ENCODE results near the gene ZBTB44.
"Not testable (repeated sequence)": the region's sequence is repeated elsewhere in the genome, so short reads cannot be mapped to it uniquely, and the experiment has no call there.

ZBTB44 gene

DNA sequence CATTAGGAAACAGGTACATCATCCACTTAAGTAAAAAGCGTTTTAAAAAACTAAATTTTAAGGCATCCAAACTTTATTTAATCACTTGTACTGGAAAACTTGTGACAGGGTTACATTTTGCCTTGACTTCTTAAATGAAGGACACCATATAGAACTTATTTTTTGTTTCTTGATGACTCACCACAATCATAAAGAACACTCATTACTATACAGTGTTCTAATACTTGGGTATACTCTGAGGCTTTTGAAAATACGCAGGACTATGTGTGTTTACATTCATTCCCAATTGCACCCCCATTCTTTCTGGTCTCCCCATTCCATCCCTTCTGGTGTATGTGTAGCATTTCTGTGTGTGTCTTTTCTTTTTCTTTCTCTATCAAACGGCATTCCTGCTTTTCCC, 69.9 kb downstream of the ZBTB44 start:
- DNase-seq (ENCODE audit: insufficient read length, low spot score) (no peak), FAIRE-seq (no peak)
- TF ChIP-seq TAF1 (IDR thresholded peaks at IDR 0.05; ENCODE audit: low read depth, low read length) (no peak), POU2F2 (IDR thresholded peaks at IDR 0.05; ENCODE audit: low read depth, low read length) (no peak)

GRCh38 chr11:130243816-130244215, 70.9 kb downstream of the ZBTB44 start:
- TF ChIP-seq TAF1 (IDR thresholded peaks at IDR 0.05; ENCODE audit: low read depth, low read length): no peak
- TF ChIP-seq POLR2AphosphoS5 (IDR thresholded peaks at IDR 0.05; ENCODE audit: low read depth, low read length): no peak
- no peak for TF ChIP-seq PAX5 (IDR thresholded peaks at IDR 0.05; ENCODE audit: insufficient read depth, low read length, severe bottlenecking)
- no peak for TF ChIP-seq POU2F2 (IDR thresholded peaks at IDR 0.05; ENCODE audit: low read depth, low read length)
- TF ChIP-seq POLR2A (IDR thresholded peaks at IDR 0.05; ENCODE audit: low read depth, low read length): no peak
- TF ChIP-seq SPI1 (IDR thresholded peaks at IDR 0.05; ENCODE audit: low read depth, low read length): no peak
- peak; percentile 72 for FAIRE-seq

DNA sequence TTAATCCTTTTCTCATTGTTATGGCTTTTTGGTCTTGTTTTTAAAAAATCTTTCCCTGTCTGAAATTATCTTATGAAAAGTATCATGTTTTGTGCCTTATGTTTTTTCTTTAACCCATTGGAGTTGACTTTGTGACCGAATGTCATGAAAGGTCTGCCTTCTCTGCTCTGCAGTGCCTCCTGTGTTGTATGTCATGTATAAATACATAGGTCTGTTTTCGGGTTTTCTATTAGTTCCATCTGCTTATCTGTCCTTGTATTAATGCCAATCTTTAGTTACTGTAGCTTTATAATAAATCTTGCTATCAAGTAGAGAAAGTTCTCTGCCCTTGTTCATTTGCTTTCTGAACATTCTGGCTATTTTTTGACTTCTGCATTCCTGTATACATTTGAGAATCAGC, 73.0 kb downstream of the ZBTB44 start:
- TF ChIP-seq SPI1 (IDR thresholded peaks at IDR 0.05; ENCODE audit: low read depth, low read length) (no peak), POLR2A (IDR thresholded peaks at IDR 0.05; ENCODE audit: low read depth, low read length) (no peak), POU2F2 (IDR thresholded peaks at IDR 0.05; ENCODE audit: low read depth, low read length) (no peak), POLR2AphosphoS5 (IDR thresholded peaks at IDR 0.05; ENCODE audit: low read depth, low read length) (no peak), TAF1 (IDR thresholded peaks at IDR 0.05; ENCODE audit: low read depth, low read length) (no peak), PAX5 (IDR thresholded peaks at IDR 0.05; ENCODE audit: insufficient read depth, low read length, severe bottlenecking) (no peak)
- DNase-seq (ENCODE audit: insufficient read length, low spot score) (no peak), FAIRE-seq (no peak)

More at GRCh38 chr11:130243816-130244215, 70.9 kb downstream of the ZBTB44 start:
- no peak for DNase-seq (ENCODE audit: insufficient read length, low spot score)

- TF ChIP-seq SPI1 (IDR thresholded peaks at IDR 0.05; ENCODE audit: low read depth, low read length): peak; percentile 46
- TF ChIP-seq POLR2AphosphoS5 (IDR thresholded peaks at IDR 0.05; ENCODE audit: low read depth, low read length): no peak
- no peak for TF ChIP-seq PAX5 (IDR thresholded peaks at IDR 0.05; ENCODE audit: insufficient read depth, low read length, severe bottlenecking)
- FAIRE-seq (peak; percentile 54), DNase-seq (ENCODE audit: insufficient read length, low spot score) (no peak)
Measured at GRCh38 chr11:130237282-130238006, 77.3 kb downstream of the ZBTB44 start.

DNA sequence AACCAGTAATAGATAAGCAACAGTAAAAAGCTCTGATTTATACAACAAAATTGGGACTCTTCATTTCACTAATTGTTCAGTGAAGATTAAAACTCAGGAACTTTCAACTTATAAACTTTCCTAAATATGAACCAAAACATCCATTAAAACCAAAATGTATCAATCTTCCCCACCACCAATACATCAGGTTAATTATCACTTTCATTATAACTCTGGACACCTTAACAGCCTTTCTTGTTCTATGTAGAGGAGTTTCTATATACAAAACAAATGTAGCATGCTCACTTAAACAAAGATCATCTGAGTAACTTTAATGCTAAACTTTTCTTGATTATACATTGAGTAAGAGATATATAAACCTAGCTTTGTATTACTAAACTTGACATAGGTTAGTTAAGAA, 80.4 kb downstream of the ZBTB44 start:
- no peak for TF ChIP-seq SPI1 (IDR thresholded peaks at IDR 0.05; ENCODE audit: low read depth, low read length)
- no peak for TF ChIP-seq POLR2AphosphoS5 (IDR thresholded peaks at IDR 0.05; ENCODE audit: low read depth, low read length)
- no peak for TF ChIP-seq TAF1 (IDR thresholded peaks at IDR 0.05; ENCODE audit: low read depth, low read length)
- TF ChIP-seq POLR2A (IDR thresholded peaks at IDR 0.05; ENCODE audit: low read depth, low read length): no peak
- FAIRE-seq (peak; percentile 5), DNase-seq (ENCODE audit: insufficient read length, low spot score) (no peak)

DNA sequence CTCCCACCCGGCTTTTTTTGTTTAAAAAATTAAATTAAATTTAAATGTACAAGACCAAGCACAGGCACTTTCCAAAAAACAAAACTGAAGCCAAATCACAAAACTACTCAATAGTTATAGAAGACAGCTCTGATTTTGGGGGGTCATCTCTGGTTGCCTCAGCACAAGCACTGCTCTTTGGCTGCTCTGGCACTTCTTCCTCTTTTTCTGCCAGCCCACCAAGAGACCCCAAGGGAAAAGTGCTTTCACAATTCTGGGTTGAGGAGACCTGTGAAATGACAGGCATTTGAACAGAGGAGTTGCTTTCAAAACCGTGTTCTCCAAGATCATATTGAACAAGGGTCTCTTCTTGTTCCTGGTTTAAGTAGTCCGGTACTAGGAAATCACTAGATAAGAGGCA, 80.8 kb downstream of the ZBTB44 start:
- FAIRE-seq; DNase-seq (ENCODE audit: insufficient read length, low spot score): not testable (repeated sequence)

DNA sequence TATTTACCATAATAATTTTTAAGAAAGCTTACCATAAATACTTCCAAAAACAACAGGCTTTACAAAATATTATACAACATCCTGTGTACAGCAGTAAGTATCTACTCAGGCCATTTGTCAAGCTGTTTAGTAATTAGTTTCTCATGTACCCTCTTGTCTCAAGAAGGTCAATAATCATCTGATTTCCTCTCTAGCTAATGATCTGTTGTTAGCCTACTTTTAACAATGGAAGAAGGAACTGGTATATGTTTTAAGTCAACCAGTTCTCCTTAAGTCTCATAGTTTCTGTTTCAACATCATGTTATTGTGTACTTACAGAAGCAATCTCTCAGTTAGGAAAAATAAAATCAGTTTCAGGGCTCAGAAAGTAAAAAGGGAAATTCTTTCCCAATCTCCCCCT, 81.2 kb downstream of the ZBTB44 start:
- not testable (repeated sequence) for DNase-seq (ENCODE audit: insufficient read length, low spot score)
- peak; percentile 64 for FAIRE-seq

- FAIRE-seq (peak; percentile 58), DNase-seq (ENCODE audit: insufficient read length, low spot score) (no peak)
- TF ChIP-seq SPI1 (IDR thresholded peaks at IDR 0.05; ENCODE audit: low read depth, low read length) (no peak), POLR2AphosphoS5 (IDR thresholded peaks at IDR 0.05; ENCODE audit: low read depth, low read length) (no peak), TAF1 (IDR thresholded peaks at IDR 0.05; ENCODE audit: low read depth, low read length) (no peak), POU2F2 (IDR thresholded peaks at IDR 0.05; ENCODE audit: low read depth, low read length) (no peak), POLR2A (IDR thresholded peaks at IDR 0.05; ENCODE audit: low read depth, low read length) (no peak), PAX5 (IDR thresholded peaks at IDR 0.05; ENCODE audit: insufficient read depth, low read length, severe bottlenecking) (no peak)
Measured at GRCh38 chr11:130227373-130227772, 87.3 kb downstream of the ZBTB44 start.

DNA sequence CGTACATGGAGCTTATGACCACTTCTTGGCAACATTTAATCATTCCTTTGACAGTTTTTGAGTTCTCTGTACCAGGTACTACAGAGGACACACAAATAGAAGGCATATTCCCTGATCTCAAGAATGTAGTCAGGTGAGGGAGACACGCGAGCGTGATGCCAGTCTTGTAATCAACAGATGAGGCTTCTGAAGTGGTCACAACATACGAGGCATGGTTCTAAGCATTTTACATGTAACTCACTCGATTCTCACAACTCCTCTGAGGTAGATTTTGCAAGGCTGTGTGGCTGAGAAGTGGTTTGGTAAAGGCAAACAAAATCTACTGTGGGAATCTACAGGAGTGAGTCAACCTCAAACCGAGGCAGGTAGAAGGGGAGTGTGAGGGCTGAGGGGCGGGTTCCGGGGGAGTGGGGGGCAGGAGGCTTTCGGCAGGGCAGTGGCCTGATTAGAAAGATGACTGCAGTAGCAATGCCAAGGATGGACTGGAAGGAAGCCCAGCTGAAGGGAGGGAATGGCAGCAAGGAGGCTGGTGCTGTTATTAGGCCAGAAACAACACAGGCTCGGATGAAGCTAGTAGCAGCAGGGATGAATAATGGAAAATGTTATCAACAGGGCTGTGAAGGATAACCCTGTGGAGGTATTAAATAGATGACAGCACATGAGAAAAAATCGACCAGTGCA, 91.3 kb downstream of the ZBTB44 start:
- no peak for FAIRE-seq
- TF ChIP-seq POLR2A (IDR thresholded peaks at IDR 0.05; ENCODE audit: low read depth, low read length): no peak
- no peak for TF ChIP-seq POU2F2 (IDR thresholded peaks at IDR 0.05; ENCODE audit: low read depth, low read length)
- no peak for TF ChIP-seq PAX5 (IDR thresholded peaks at IDR 0.05; ENCODE audit: insufficient read depth, low read length, severe bottlenecking)
- no peak for TF ChIP-seq TAF1 (IDR thresholded peaks at IDR 0.05; ENCODE audit: low read depth, low read length)
- TF ChIP-seq POLR2AphosphoS5 (IDR thresholded peaks at IDR 0.05; ENCODE audit: low read depth, low read length): no peak
- TF ChIP-seq SPI1 (IDR thresholded peaks at IDR 0.05; ENCODE audit: low read depth, low read length): no peak

GRCh38 chr11:130220311-130221035, 94.2 kb downstream of the ZBTB44 start:
- FAIRE-seq (no peak), DNase-seq (ENCODE audit: insufficient read length, low spot score) (no peak)
- TF ChIP-seq POLR2A (IDR thresholded peaks at IDR 0.05; ENCODE audit: low read depth, low read length) (no peak), PAX5 (IDR thresholded peaks at IDR 0.05; ENCODE audit: insufficient read depth, low read length, severe bottlenecking) (no peak), SPI1 (IDR thresholded peaks at IDR 0.05; ENCODE audit: low read depth, low read length) (no peak), POU2F2 (IDR thresholded peaks at IDR 0.05; ENCODE audit: low read depth, low read length) (no peak), POLR2AphosphoS5 (IDR thresholded peaks at IDR 0.05; ENCODE audit: low read depth, low read length) (no peak), TAF1 (IDR thresholded peaks at IDR 0.05; ENCODE audit: low read depth, low read length) (no peak)

More for the DNA sequence above, 91.3 kb downstream of the ZBTB44 start:
- no peak for DNase-seq (ENCODE audit: insufficient read length, low spot score)

Data from GM12891 (cell line).